ENCODE data around the gene YY1. TPM values are rescaled to one million over a fixed set of nuclear protein-coding genes. Genes with fewer than 3 reads are reported as not detected.
A peak's percentile ranks its signal among the peaks of the same experiment; 100 is the strongest.

Gene YY1
- total RNA-seq, 1 donor from 2014 or later: 70.0 TPM

DNA sequence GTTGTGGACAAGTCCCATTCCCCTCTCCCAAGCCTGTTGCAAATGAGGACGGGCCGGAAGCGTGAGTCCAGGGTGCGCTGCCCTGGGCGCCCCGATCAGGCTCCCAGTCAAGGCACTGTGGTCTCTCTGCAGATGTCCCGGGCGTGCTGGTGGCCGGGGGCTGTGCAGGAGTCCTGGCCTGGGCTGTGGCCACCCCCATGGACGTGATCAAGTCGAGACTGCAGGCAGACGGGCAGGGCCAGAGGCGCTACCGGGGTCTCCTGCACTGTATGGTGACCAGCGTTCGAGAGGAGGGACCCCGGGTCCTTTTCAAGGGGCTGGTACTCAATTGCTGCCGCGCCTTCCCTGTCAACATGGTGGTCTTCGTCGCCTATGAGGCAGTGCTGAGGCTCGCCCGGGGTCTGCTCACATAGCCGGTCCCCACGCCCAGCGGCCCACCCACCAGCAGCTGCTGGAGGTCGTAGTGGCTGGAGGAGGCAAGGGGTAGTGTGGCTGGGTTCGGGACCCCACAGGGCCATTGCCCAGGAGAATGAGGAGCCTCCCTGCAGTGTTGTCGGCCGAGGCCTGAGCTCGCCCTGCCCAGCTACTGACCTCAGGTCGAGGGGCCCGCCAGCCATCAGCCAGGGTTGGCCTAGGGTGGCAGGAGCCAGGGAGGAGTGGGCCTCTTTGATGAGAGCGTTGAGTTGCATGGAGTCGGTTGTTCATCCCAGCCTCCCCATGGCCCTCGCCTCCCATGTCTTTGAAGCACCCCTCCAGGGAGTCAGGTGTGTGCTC is 90.5 kb downstream of the YY1 start:
- H3K36me3 Mint-ChIP-seq (ENCODE audit: low read depth): peaks cover under 1% of the 10 kb centered on the region

GRCh38 chr14:100330007-100330344 is 91.0 kb downstream of the YY1 start:
- H3K9me3 Mint-ChIP-seq (ENCODE audit: low read depth): no peaks in the 10 kb centered on the region
- H3K27me3 Mint-ChIP-seq (ENCODE audit: low read depth): no peaks in the 10 kb centered on the region
- TF ChIP-seq, protein P1, sequence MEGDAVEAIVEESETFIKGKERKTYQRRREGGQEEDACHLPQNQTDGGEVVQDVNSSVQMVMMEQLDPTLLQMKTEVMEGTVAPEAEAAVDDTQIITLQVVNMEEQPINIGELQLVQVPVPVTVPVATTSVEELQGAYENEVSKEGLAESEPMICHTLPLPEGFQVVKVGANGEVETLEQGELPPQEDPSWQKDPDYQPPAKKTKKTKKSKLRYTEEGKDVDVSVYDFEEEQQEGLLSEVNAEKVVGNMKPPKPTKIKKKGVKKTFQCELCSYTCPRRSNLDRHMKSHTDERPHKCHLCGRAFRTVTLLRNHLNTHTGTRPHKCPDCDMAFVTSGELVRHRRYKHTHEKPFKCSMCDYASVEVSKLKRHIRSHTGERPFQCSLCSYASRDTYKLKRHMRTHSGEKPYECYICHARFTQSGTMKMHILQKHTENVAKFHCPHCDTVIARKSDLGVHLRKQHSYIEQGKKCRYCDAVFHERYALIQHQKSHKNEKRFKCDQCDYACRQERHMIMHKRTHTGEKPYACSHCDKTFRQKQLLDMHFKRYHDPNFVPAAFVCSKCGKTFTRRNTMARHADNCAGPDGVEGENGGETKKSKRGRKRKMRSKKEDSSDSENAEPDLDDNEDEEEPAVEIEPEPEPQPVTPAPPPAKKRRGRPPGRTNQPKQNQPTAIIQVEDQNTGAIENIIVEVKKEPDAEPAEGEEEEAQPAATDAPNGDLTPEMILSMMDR (IDR thresholded peaks at IDR 0.05): no peak
- H3K4me1 Mint-ChIP-seq (ENCODE audit: low read depth): no peaks in the 10 kb centered on the region
- no peak for DNase-seq (ENCODE audit: low spot score)
- H3K36me3 Mint-ChIP-seq (ENCODE audit: low read depth): peaks cover 5% of the 10 kb centered on the region
- no peak overlapping the region for H3K4me3 Mint-ChIP-seq (ENCODE audit: unreplicated experiment)
- H3K27ac Mint-ChIP-seq (ENCODE audit: unreplicated experiment): no peak overlapping the region

More for the DNA sequence above, 90.5 kb downstream of the YY1 start:
- no peaks in the 10 kb centered on the region for H3K27me3 Mint-ChIP-seq (ENCODE audit: low read depth)
- TF ChIP-seq, protein P1 (IDR thresholded peaks at IDR 0.05): no peak
- H3K4me1 Mint-ChIP-seq (ENCODE audit: low read depth): no peaks in the 10 kb centered on the region
- H3K27ac Mint-ChIP-seq (ENCODE audit: unreplicated experiment): no peak overlapping the region
- H3K4me3 Mint-ChIP-seq (ENCODE audit: unreplicated experiment): no peak overlapping the region
- DNase-seq (ENCODE audit: low spot score): no peak
- no peaks in the 10 kb centered on the region for H3K9me3 Mint-ChIP-seq (ENCODE audit: low read depth)

GRCh38 chr14:100330388-100330931 is 91.5 kb downstream of the YY1 start:
- Mint-ChIP-seq H3K27ac (ENCODE audit: unreplicated experiment) (no peak overlapping the region), H3K4me1 (ENCODE audit: low read depth) (no peaks in the 10 kb centered on the region), H3K27me3 (ENCODE audit: low read depth) (no peaks in the 10 kb centered on the region), H3K9me3 (ENCODE audit: low read depth) (no peaks in the 10 kb centered on the region), H3K36me3 (ENCODE audit: low read depth) (peaks cover 7% of the 10 kb centered on the region), H3K4me3 (ENCODE audit: unreplicated experiment) (no peak overlapping the region)
- TF ChIP-seq, protein P1 (IDR thresholded peaks at IDR 0.05): no peak
- no peak for DNase-seq (ENCODE audit: low spot score)

- TF ChIP-seq, protein P1 (IDR thresholded peaks at IDR 0.05): no peak
- no peaks in the 10 kb centered on the region for H3K4me1 Mint-ChIP-seq (ENCODE audit: low read depth)
- DNase-seq (ENCODE audit: low spot score): no peak
- no peak overlapping the region for H3K4me3 Mint-ChIP-seq (ENCODE audit: unreplicated experiment)
- H3K27ac Mint-ChIP-seq (ENCODE audit: unreplicated experiment): no peak overlapping the region
- peaks cover 21% of the 10 kb centered on the region for H3K36me3 Mint-ChIP-seq (ENCODE audit: low read depth)
- no peaks in the 10 kb centered on the region for H3K27me3 Mint-ChIP-seq (ENCODE audit: low read depth)
- no peaks in the 10 kb centered on the region for H3K9me3 Mint-ChIP-seq (ENCODE audit: low read depth)
These were observed 93.2 kb downstream of the YY1 start for GRCh38 chr14:100332071-100332639.

Small RNAs within 50 kb of the gene (microRNA-seq; reads per million reads assigned to microRNA genes)
- gene MIR345 (ENCODE audit: borderline number of aligned reads) (105 reads per million, percentile 58 among the genes with 10 or more reads in this experiment), gene MIR6764 (ENCODE audit: borderline number of aligned reads) (not detected)

Other genes with a start within 250 kb of the YY1 start
- gene EVL, start 173.7 kb upstream of the YY1 start, total RNA-seq: 98.9 to 112 TPM (median 104 TPM) in 3 replicates
- gene DEGS2, start 79.5 kb upstream of the YY1 start, total RNA-seq: 0.17 to 0.36 TPM in 2 of 3 replicates, not detected in the other
- 22.2 to 29.3 TPM (median 26.6 TPM) in 3 replicates for gene SLC25A29, start 67.3 kb downstream of the YY1 start, total RNA-seq
- gene SLC25A47, start 84.2 kb downstream of the YY1 start, total RNA-seq: not detected in 3 replicates
- gene WDR25, start 137.3 kb downstream of the YY1 start, total RNA-seq: 11.4 to 15.7 TPM (median 14.5 TPM) in 3 replicates

All from chondrocyte (in vitro differentiated cells).